Left lobe of liver (tissue), 2 donors: ENCODE data around the gene CDKAL1. TPM values are rescaled to one million over a fixed set of nuclear protein-coding genes. Genes with fewer than 3 reads are reported as not detected.
A peak's percentile ranks its signal among the peaks of the same experiment; 100 is the strongest.

Source experiments
- ATAC-seq: fragments of 200-7000 bp; cut with Tn5 transposase; one replicate; pipeline ENCODE4 v1.9.1; 2020; ENCODE audit warnings: mild to moderate bottlenecking, moderate library complexity
- DNase-seq: peaks from one replicate; pipeline ENCODE4 v3.0.0-alpha.2; 2020; ENCODE audit warnings: low spot score
- total RNA-seq: library from RNA; stranded (reverse); gene quantifications from one replicate; pipeline ENCODE4 v1.2.1, GENCODE V29; 2021
- donor health status: DM: no; HTN: no; CAD: no; lungs with moderate emphysema.
- donor health status: DM: no; HTN: yes; CAD: no.

The CDKAL1 gene
- total RNA-seq, 1 donor from 2014 or later, result 5.1 TPM

GRCh38 chr6:21121636-21122136 lies 587.4 kb downstream of the CDKAL1 start:
- DNase-seq (no peak), ATAC-seq (no peak)

GRCh38 chr6:21123507-21124436 lies 589.5 kb downstream of the CDKAL1 start:
- ATAC-seq (peak; percentile 76), DNase-seq (no peak)

- ATAC-seq (no peak), DNase-seq (no peak)
Measured at GRCh38 chr6:21128601-21129000, 594.3 kb downstream of the CDKAL1 start.

- DNase-seq, result no peak
Measured at GRCh38 chr6:21131406-21131805, 597.1 kb downstream of the CDKAL1 start.

GRCh38 chr6:21132446-21132845 lies 598.2 kb downstream of the CDKAL1 start:
- no peak for DNase-seq
- no peak for ATAC-seq

More at GRCh38 chr6:21131406-21131805, 597.1 kb downstream of the CDKAL1 start:
- ATAC-seq, result no peak

- ATAC-seq (no peak), DNase-seq (no peak)
Measured at GRCh38 chr6:21132856-21133838, 598.9 kb downstream of the CDKAL1 start.

GRCh38 chr6:21133901-21134300 lies 599.6 kb downstream of the CDKAL1 start:
- no peak for DNase-seq
- no peak for ATAC-seq

GRCh38 chr6:21134356-21134755 lies 600.1 kb downstream of the CDKAL1 start:
- no peak for ATAC-seq
- DNase-seq, result no peak

- DNase-seq (no peak), ATAC-seq (no peak)
Measured at GRCh38 chr6:21135484-21136013, 601.3 kb downstream of the CDKAL1 start.

GRCh38 chr6:21137700-21138335 lies 603.6 kb downstream of the CDKAL1 start:
- no peak for ATAC-seq
- no peak for DNase-seq

- ATAC-seq, result peak; percentile 59
- DNase-seq, result no peak
Measured at GRCh38 chr6:21138336-21139069, 604.2 kb downstream of the CDKAL1 start.

GRCh38 chr6:21140966-21141365 lies 606.7 kb downstream of the CDKAL1 start:
- no peak for DNase-seq
- ATAC-seq, result no peak

- DNase-seq, result peak; percentile 62
- ATAC-seq, result peak; percentile 93
Measured at GRCh38 chr6:21141616-21142303, 607.5 kb downstream of the CDKAL1 start.

- no peak for DNase-seq
- ATAC-seq, result no peak
Measured at GRCh38 chr6:21142741-21143140, 608.5 kb downstream of the CDKAL1 start.

GRCh38 chr6:21143645-21144044 lies 609.4 kb downstream of the CDKAL1 start:
- ATAC-seq, result no peak
- no peak for DNase-seq

- DNase-seq, result no peak
Measured at GRCh38 chr6:21144928-21145327, 610.7 kb downstream of the CDKAL1 start.

GRCh38 chr6:21147995-21148394 lies 613.7 kb downstream of the CDKAL1 start:
- DNase-seq, result no peak
- ATAC-seq, result no peak

More at GRCh38 chr6:21144928-21145327, 610.7 kb downstream of the CDKAL1 start:
- ATAC-seq, result no peak

- no peak for DNase-seq
- ATAC-seq, result no peak
Measured at GRCh38 chr6:21149470-21149869, 615.2 kb downstream of the CDKAL1 start.

- ATAC-seq (no peak), DNase-seq (no peak)
Measured at GRCh38 chr6:21150667-21151066, 616.4 kb downstream of the CDKAL1 start.
